SJSA1 (cell line): ENCODE data around the gene LAPTM4A. TPM values are rescaled to one million over a fixed set of nuclear protein-coding genes. Genes with fewer than 3 reads are reported as not detected.

Experiments used
- DNase-seq, 2 experiments: peaks; one replicate each; pipeline ENCODE4 v3.0.0-alpha.2; 2015 to 2020; ENCODE audit warnings: low spot score in 2 of 2, low read depth in 1 of 2
- H3K27ac ChIP-seq: fragments of 250-450 bp; sonication (Bioruptor Pico); 2 replicates; pipeline ENCODE4 v1.5.1; 2020; ENCODE audit warnings: mild to moderate bottlenecking, moderate library complexity
- H3K27me3 ChIP-seq: fragments of 250-450 bp; sonication (Bioruptor Pico); replicated peaks from 2 replicates; pipeline ENCODE4 v1.5.1; 2020; ENCODE audit warnings: mild to moderate bottlenecking, moderate library complexity
- H3K36me3 ChIP-seq: fragments of 250-450 bp; sonication (Bioruptor Pico); 2 replicates; pipeline ENCODE4 v1.5.1; 2020; ENCODE audit warnings: mild to moderate bottlenecking
- H3K4me1 ChIP-seq: fragments of 250-450 bp; sonication (Bioruptor Pico); replicated peaks from 2 replicates; pipeline ENCODE4 v1.6.1; 2021; ENCODE audit warnings: mild to moderate bottlenecking
- H3K4me3 ChIP-seq: fragments of 250-450 bp; sonication (Bioruptor Pico); 2 replicates; pipeline ENCODE4 v1.5.1; 2020; ENCODE audit warnings: mild to moderate bottlenecking
- H3K9me3 ChIP-seq: fragments of 250-450 bp; sonication (Bioruptor Pico); replicated peaks from 2 replicates; pipeline ENCODE4 v1.5.1; 2020; ENCODE audit warnings: mild to moderate bottlenecking
- total RNA-seq: library from RNA; depleted of rRNA; stranded (reverse); fragments of >200 nt; shearing (Covaris generic); gene quantifications from 2 replicates; pipeline ENCODE4 v1.2.3, GENCODE V29; 2014

LAPTM4A gene
- total RNA-seq, 1 experiment from 2014 or later, result 214 TPM

GRCh38 chr2:20034821-20035220 is 16.6 kb downstream of the LAPTM4A start:
- H3K9me3 ChIP-seq, result no peaks in the 10 kb centered on the region

GRCh38 chr2:20034218-20034617 is 17.2 kb downstream of the LAPTM4A start:
- Histone ChIP-seq H3K4me3 (no peak overlapping the region), H3K36me3 (peaks cover 100% of the 10 kb centered on the region)

More at GRCh38 chr2:20034821-20035220, 16.6 kb downstream of the LAPTM4A start:
- no peak for DNase-seq
- no peak overlapping the region for H3K4me3 ChIP-seq
- H3K4me1 ChIP-seq, result no peaks in the 10 kb centered on the region
- H3K27me3 ChIP-seq, result no peaks in the 10 kb centered on the region
- no peak overlapping the region for H3K27ac ChIP-seq
- H3K36me3 ChIP-seq, result peaks cover 100% of the 10 kb centered on the region

GRCh38 chr2:20033322-20033721 is 18.1 kb downstream of the LAPTM4A start:
- Histone ChIP-seq H3K36me3 (peaks cover 100% of the 10 kb centered on the region), H3K4me3 (no peak overlapping the region), H3K27ac (no peak overlapping the region), H3K4me1 (no peaks in the 10 kb centered on the region), H3K9me3 (no peaks in the 10 kb centered on the region), H3K27me3 (no peaks in the 10 kb centered on the region)
- DNase-seq, result no peak

More at GRCh38 chr2:20034218-20034617, 17.2 kb downstream of the LAPTM4A start:
- Histone ChIP-seq H3K27me3 (no peaks in the 10 kb centered on the region), H3K27ac (no peak overlapping the region), H3K4me1 (no peaks in the 10 kb centered on the region), H3K9me3 (no peaks in the 10 kb centered on the region)
- DNase-seq, result no peak

- no peaks in the 10 kb centered on the region for H3K4me1 ChIP-seq
- no peak overlapping the region for H3K4me3 ChIP-seq
- H3K9me3 ChIP-seq, result no peaks in the 10 kb centered on the region
- H3K27me3 ChIP-seq, result no peaks in the 10 kb centered on the region
- no peak for DNase-seq
- H3K27ac ChIP-seq, result no peak overlapping the region
- H3K36me3 ChIP-seq, result peaks cover 81% of the 10 kb centered on the region
These were observed 21.2 kb downstream of the LAPTM4A start for GRCh38 chr2:20030224-20030623.

GRCh38 chr2:20027705-20028434 is 23.6 kb downstream of the LAPTM4A start:
- DNase-seq, result no peak
- no peak overlapping the region for H3K27ac ChIP-seq
- no peaks in the 10 kb centered on the region for H3K9me3 ChIP-seq
- H3K4me3 ChIP-seq, result no peak overlapping the region
- H3K36me3 ChIP-seq, result peaks cover 58% of the 10 kb centered on the region
- no peaks in the 10 kb centered on the region for H3K4me1 ChIP-seq
- H3K27me3 ChIP-seq, result no peaks in the 10 kb centered on the region

- Histone ChIP-seq H3K27me3 (no peaks in the 10 kb centered on the region), H3K4me1 (no peaks in the 10 kb centered on the region), H3K36me3 (peaks cover 52% of the 10 kb centered on the region), H3K27ac (no peak overlapping the region), H3K4me3 (no peak overlapping the region), H3K9me3 (no peaks in the 10 kb centered on the region)
- DNase-seq, result no peak
These were observed 24.2 kb downstream of the LAPTM4A start for GRCh38 chr2:20027260-20027677.

- H3K27me3 ChIP-seq, result no peaks in the 10 kb centered on the region
- no peak for DNase-seq
- peaks cover 31% of the 10 kb centered on the region for H3K36me3 ChIP-seq
- no peak overlapping the region for H3K4me3 ChIP-seq
- no peaks in the 10 kb centered on the region for H3K9me3 ChIP-seq
- H3K4me1 ChIP-seq, result no peaks in the 10 kb centered on the region
- no peak overlapping the region for H3K27ac ChIP-seq
These were observed 26.2 kb downstream of the LAPTM4A start for GRCh38 chr2:20025065-20025786.

GRCh38 chr2:20023688-20024087 is 27.7 kb downstream of the LAPTM4A start:
- Histone ChIP-seq H3K27ac (no peak overlapping the region), H3K4me1 (no peaks in the 10 kb centered on the region), H3K4me3 (no peak overlapping the region), H3K36me3 (peaks cover 16% of the 10 kb centered on the region), H3K9me3 (no peaks in the 10 kb centered on the region), H3K27me3 (no peaks in the 10 kb centered on the region)
- no peak for DNase-seq

- Histone ChIP-seq H3K4me3 (no peak overlapping the region), H3K36me3 (no peaks in the 10 kb centered on the region; the same call in 1 of the 2 replicates), H3K27ac (no peak overlapping the region), H3K4me1 (no peaks in the 10 kb centered on the region), H3K9me3 (no peaks in the 10 kb centered on the region), H3K27me3 (no peaks in the 10 kb centered on the region)
- no peak for DNase-seq
These were observed 29.9 kb downstream of the LAPTM4A start for GRCh38 chr2:20021405-20022009.

- Histone ChIP-seq H3K27ac (no peak overlapping the region), H3K4me1 (no peaks in the 10 kb centered on the region), H3K27me3 (no peaks in the 10 kb centered on the region), H3K9me3 (no peaks in the 10 kb centered on the region), H3K36me3 (no peaks in the 10 kb centered on the region; the same call in 1 of the 2 replicates), H3K4me3 (no peak overlapping the region)
- no peak for DNase-seq
These were observed 31.7 kb downstream of the LAPTM4A start for GRCh38 chr2:20019747-20020146.

GRCh38 chr2:20018601-20019152 is 32.8 kb downstream of the LAPTM4A start:
- no peaks in the 10 kb centered on the region for H3K9me3 ChIP-seq
- no peak for DNase-seq
- no peaks in the 10 kb centered on the region for H3K27me3 ChIP-seq
- H3K27ac ChIP-seq, result no peak overlapping the region
- H3K36me3 ChIP-seq, result no peaks in the 10 kb centered on the region; the same call in 1 of the 2 replicates
- H3K4me1 ChIP-seq, result no peaks in the 10 kb centered on the region; the same call in 1 of the 2 replicates
- no peak overlapping the region for H3K4me3 ChIP-seq

GRCh38 chr2:20016346-20016745 is 35.1 kb downstream of the LAPTM4A start:
- Histone ChIP-seq H3K27ac (no peak overlapping the region), H3K4me3 (no peak overlapping the region), H3K36me3 (no peaks in the 10 kb centered on the region), H3K4me1 (peaks cover 17% of the 10 kb centered on the region), H3K27me3 (no peaks in the 10 kb centered on the region), H3K9me3 (no peaks in the 10 kb centered on the region)
- DNase-seq, result no peak

GRCh38 chr2:20015482-20016083 is 35.8 kb downstream of the LAPTM4A start:
- Histone ChIP-seq H3K4me1 (peaks cover 17% of the 10 kb centered on the region), H3K27ac (no peak overlapping the region), H3K27me3 (no peaks in the 10 kb centered on the region), H3K36me3 (no peaks in the 10 kb centered on the region), H3K9me3 (no peaks in the 10 kb centered on the region), H3K4me3 (no peak overlapping the region)
- DNase-seq, result peak in 1 of 2 experiments; percentile 46
